GM18507 (cell line): ENCODE results near the gene CCDC33.
"Not testable (repeated sequence)": the region's sequence is repeated elsewhere in the genome, so short reads cannot be mapped to it uniquely, and the experiment has no call there.

Source experiments
- DNase-seq: peaks from one replicate; pipeline ENCODE4 v3.0.0; 2011; ENCODE audit warnings: low read depth; ENCODE audit not compliant: insufficient read length; ENCODE audit errors: extremely low spot score
- FAIRE-seq: peaks from 2 replicates; lab custom pipeline; 2011; peaks lifted over from hg19 to GRCh38; lab: Jason Lieb, UNC

CCDC33 gene

DNA sequence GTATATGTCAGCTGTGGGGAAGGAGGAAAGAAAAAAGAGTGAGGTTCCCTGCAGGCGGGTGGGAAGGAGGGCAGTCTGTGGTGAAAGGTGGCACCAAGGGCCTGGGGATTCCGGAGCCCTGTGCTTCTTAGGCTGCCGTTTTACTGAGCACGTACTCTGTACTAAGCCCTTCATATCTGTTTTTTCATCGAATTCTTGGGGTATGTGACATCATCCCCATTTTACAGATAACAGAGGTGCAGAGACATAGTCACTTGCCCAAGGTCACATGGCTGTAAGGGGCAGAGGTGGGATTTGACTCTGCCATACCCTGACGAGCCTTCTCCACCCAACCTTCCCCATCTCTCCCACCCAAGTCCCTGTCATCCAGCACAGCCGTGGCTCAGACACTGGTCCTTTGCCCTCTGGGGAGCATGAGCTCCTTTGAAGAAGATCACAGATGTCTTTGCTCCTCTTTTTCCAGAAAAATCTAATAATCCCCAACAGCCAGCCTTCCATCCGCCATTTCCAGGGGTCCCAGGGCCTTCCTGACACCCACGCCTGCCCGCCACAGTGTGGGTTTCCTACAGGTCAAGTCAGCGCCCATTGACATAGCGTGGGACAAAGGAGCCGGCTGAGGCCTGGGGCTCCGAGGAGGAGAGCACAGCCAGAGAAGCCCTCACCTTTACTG lies 107.1 kb downstream of the CCDC33 start:
- no peak for DNase-seq
- FAIRE-seq: no peak

GRCh38 chr15:74343797-74344127 lies 107.6 kb downstream of the CCDC33 start:
- DNase-seq: no peak

GRCh38 chr15:74345051-74345450 lies 108.9 kb downstream of the CCDC33 start:
- DNase-seq: no peak
- FAIRE-seq: no peak

More at GRCh38 chr15:74343797-74344127, 107.6 kb downstream of the CCDC33 start:
- FAIRE-seq: no peak

DNA sequence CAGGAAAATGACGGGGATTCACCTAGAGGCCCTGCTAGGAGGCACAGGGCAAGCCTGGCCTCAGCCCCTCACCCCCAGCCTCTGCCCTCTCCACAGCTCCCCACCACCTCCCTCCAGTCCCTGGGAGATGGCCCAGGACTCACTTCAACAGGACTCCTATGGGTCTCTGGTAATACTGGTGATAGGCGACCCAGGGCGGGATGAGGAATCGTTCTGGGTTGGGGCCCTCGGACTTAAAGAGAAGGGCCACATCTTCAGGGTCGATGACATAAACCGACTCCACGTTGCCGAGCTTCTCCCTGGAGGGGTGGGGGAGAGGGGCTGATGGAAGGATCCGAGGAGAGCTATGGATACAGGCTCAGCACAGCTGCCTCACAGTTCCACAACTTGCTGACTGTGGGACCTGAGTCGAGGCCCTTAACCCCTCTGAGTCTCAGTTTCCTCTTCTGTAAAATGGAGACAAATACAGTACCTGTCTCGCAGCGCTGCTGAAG lies 111.7 kb downstream of the CCDC33 start:
- DNase-seq: no peak
- no peak for FAIRE-seq

DNA sequence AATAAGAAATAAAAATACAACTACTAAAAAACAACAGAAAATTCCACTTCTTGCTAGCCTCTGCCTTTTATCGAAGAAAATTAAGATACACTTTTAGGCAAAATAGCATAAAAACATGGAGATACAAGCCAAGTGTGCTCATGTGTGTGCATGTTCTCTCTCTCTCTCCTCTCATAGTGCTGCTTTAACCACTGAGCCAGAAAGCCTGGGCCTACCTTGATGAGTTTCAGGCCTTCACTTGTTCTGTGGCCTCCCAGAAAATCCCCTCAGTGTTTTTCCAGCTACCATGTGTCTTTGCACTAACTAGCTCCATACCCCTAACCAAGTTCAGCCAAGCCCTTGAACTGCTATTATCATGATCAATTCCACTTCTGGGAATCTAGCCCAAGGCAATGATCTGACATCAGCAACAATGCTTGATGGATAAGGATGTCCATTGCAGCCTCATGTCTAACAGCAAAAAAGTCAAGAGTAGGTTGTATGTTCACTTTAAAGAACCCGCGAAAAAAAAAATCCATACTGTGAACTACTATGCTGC lies 113.2 kb downstream of the CCDC33 start:
- no peak for FAIRE-seq
- DNase-seq: no peak

GRCh38 chr15:74350295-74351275 lies 114.5 kb downstream of the CCDC33 start:
- DNase-seq (no peak), FAIRE-seq (no peak)

DNA sequence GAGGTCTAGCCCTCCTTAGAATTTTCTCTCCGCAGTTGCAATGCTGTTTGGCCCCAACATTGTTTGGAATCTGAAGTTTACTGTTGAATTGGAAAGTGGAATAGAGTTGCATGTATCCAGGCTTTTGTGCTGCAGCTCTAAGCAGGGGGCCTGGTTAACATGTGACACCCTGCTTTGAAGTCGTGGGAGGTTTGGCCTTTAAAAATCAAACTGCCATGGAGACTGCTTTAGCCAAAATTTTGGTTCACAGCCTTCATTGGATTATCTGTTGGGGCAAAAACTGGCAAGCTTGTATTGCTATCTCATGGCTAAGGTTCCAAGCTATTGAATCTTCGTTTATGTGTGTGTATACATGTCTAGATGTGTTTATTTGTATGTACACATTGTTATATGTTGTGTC lies 115.5 kb downstream of the CCDC33 start:
- FAIRE-seq: no peak

GRCh38 chr15:74352393-74352910 lies 116.3 kb downstream of the CCDC33 start:
- FAIRE-seq (no peak), DNase-seq (no peak)

More for the DNA sequence above, 115.5 kb downstream of the CCDC33 start:
- DNase-seq: no peak

DNA sequence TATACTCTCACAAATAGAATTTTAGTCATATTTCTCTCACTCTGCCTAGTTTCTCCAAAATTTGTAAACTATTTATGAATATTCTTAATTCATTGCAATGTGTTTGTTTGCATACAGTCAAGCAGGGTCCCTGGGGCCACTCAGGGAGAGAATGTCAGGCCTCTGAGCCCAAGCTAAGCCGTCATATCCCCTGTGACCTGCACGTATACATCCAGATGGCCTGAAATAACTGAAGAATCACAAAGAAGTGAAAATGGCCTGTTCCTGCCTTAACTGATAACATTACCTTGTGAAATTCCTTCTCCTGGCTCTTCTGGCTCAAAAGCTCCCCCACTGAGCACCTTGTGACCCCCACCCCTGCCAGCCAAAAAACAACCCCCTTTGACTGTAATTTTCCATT lies 117.9 kb downstream of the CCDC33 start:
- not testable (repeated sequence) for FAIRE-seq

GRCh38 chr15:74356050-74356449 lies 119.9 kb downstream of the CCDC33 start:
- not testable (repeated sequence) for FAIRE-seq, DNase-seq

More for the DNA sequence above, 117.9 kb downstream of the CCDC33 start:
- DNase-seq: not testable (repeated sequence)

DNA sequence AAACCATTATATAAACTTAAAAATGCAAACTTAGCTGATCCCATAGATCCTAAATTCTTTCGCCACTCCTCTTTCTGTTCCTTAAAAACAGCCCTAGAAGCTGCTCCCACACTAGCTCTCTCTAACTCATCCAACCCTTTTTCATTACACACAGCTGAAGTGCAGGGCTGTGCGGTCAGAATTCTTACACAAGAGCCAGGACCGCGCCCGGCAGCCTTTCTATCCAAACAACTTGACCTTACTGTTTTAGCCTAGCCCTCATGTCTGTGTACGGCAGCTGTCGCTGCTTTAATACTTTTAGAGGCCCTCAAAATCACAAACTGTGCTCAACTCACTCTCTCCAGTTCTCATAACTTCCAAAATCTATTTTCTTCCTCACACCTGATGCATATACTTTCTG lies 121.4 kb downstream of the CCDC33 start:
- FAIRE-seq, DNase-seq: not testable (repeated sequence)

- FAIRE-seq, DNase-seq: not testable (repeated sequence)
Measured at GRCh38 chr15:74359376-74359775, 123.2 kb downstream of the CCDC33 start.

- not testable (repeated sequence) for FAIRE-seq
Measured at GRCh38 chr15:74360855-74361254, 124.7 kb downstream of the CCDC33 start.

GRCh38 chr15:74362482-74362881 lies 126.4 kb downstream of the CCDC33 start:
- DNase-seq (no peak), FAIRE-seq (no peak)

More at GRCh38 chr15:74360855-74361254, 124.7 kb downstream of the CCDC33 start:
- not testable (repeated sequence) for DNase-seq

GRCh38 chr15:74364936-74365597 lies 128.9 kb downstream of the CCDC33 start:
- no peak for FAIRE-seq
- no peak for DNase-seq

GRCh38 chr15:74365598-74366445 lies 129.7 kb downstream of the CCDC33 start:
- DNase-seq: no peak
- no peak for FAIRE-seq

DNA sequence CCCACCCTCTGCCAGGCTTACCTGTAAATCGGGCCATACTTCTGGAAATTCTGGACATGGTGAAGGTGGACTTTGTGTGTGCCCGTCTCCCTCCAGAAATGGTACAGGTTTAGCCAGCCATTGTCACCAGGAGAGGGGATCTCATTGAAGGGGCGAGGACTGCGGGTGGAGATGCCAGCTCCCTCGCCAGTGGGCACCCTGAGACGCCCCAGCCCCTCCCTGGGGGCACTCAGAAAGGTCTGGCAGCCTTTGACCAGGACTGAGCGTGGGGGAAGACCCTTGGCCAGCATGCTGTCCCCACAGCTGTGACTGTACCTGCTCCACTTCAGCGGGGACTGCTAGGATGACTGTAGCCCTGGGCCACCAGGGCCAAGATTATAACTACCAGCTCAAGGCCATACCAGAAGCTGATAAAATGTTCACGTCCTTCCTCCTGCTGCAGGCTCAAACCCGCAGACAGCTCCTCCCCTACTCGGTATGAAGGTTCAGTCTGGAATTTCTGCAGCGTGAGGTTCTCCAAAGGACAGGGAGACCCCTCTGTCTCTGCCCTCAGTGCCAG lies 131.2 kb downstream of the CCDC33 start, which contains the start of gene CYP11A1:
CYP11A1 (minus strand) TSS at position 351 of the 559 bp plus-strand sequence; CDS start at position 290, 61 bp downstream.
- DNase-seq: no peak
- FAIRE-seq: no peak

GRCh38 chr15:74368121-74368520 lies 132.0 kb downstream of the CCDC33 start:
- DNase-seq: no peak
- FAIRE-seq: no peak
